ENCODE data around the gene TMEM17. TPM values are rescaled to one million over a fixed set of nuclear protein-coding genes. Genes with fewer than 3 reads are reported as not detected.

Gene TMEM17
- total RNA-seq, result 7.8 TPM

GRCh38 chr2:62505750-62506420 is at the start of gene TMEM17:
Gene TMEM17, minus strand, starts transcription at chr2:62506195. Its CDS starts 66 bp downstream, at chr2:62506129.

Small RNA genes lying within 50 kb of the gene (small RNA-seq; reads per million reads assigned to genes)
- gene AC107083.1, result not detected
- not detected for gene RN7SL18P

Other genes starting within 250 kb of the TMEM17 start
- 124 TPM for gene EHBP1, start 199.5 kb upstream of the TMEM17 start, total RNA-seq

Data from diencephalon (tissue), 1 donor.